Measurements from ENCODE around the gene SLC24A1. TPM values are rescaled to one million over a fixed set of nuclear protein-coding genes. Genes with fewer than 3 reads are reported as not detected.
A peak's percentile ranks its signal among the peaks of the same experiment; 100 is the strongest.

Gene SLC24A1
- total RNA-seq, 1 donor from 2014 or later = 10.3 TPM

- H3K36me3 Mint-ChIP-seq (ENCODE audit: low read depth, unreplicated experiment) = no peaks in the 10 kb centered on the region
- H3K4me3 Mint-ChIP-seq (ENCODE audit: unreplicated experiment) = no peak overlapping the region
- peaks cover 5% of the 10 kb centered on the region for H3K4me1 Mint-ChIP-seq (ENCODE audit: low read depth, unreplicated experiment)
- FAIRE-seq (no peak), DNase-seq (ENCODE audit: low read depth) (no peak)
- no peak overlapping the region for H3K27ac ChIP-seq (ENCODE audit: low read depth, low read length)
- H3K9me3 ChIP-seq (ENCODE audit: insufficient read depth, low read depth, low read length) = no peaks in the 10 kb centered on the region
- TF ChIP-seq EZH2 (IDR thresholded peaks at IDR 0.05; ENCODE audit: insufficient read depth, low read length) (no peak), CTCF (IDR thresholded peaks at IDR 0.05; ENCODE audit: insufficient read depth, low read depth, low read length) (no peak)
- peaks cover 1% of the 10 kb centered on the region for H3K9me3 Mint-ChIP-seq (ENCODE audit: unreplicated experiment)
- H3K4me1 ChIP-seq (ENCODE audit: insufficient read depth, low read length) = no peaks in the 10 kb centered on the region
- H3K79me2 ChIP-seq (ENCODE audit: insufficient read depth, low read length) = no peaks in the 10 kb centered on the region
- no peak overlapping the region for H3K4me2 ChIP-seq (ENCODE audit: low read length)
- no peak overlapping the region for H3K9ac ChIP-seq (ENCODE audit: low read length)
- H4K20me1 ChIP-seq (ENCODE audit: insufficient read depth, low read length) = no peaks in the 10 kb centered on the region
- H3K27me3 Mint-ChIP-seq (ENCODE audit: low read depth, unreplicated experiment) = peaks cover 3% of the 10 kb centered on the region
- H3K27me3 ChIP-seq (ENCODE audit: insufficient read depth, low read length) = no peaks in the 10 kb centered on the region
- H3K36me3 ChIP-seq (ENCODE audit: insufficient read depth, low read length) = no peaks in the 10 kb centered on the region
- H3K4me3 ChIP-seq (ENCODE audit: insufficient read depth, low read depth, low read length) = no peak overlapping the region
- H2AFZ ChIP-seq (ENCODE audit: low read depth, low read length) = no peak overlapping the region
- H3K27ac Mint-ChIP-seq (ENCODE audit: unreplicated experiment) = no peak overlapping the region
These were observed 12.6 kb downstream of the SLC24A1 start for GRCh38 chr15:65634356-65634755.

GRCh38 chr15:65638109-65638508, 16.4 kb downstream of the SLC24A1 start:
- H3K27me3 ChIP-seq (ENCODE audit: insufficient read depth, low read length) = no peaks in the 10 kb centered on the region
- H3K4me1 ChIP-seq (ENCODE audit: insufficient read depth, low read length) = peaks cover 4% of the 10 kb centered on the region
- H3K36me3 ChIP-seq (ENCODE audit: insufficient read depth, low read length) = no peaks in the 10 kb centered on the region
- FAIRE-seq = no peak
- peaks cover 13% of the 10 kb centered on the region for H3K4me1 Mint-ChIP-seq (ENCODE audit: low read depth, unreplicated experiment)
- DNase-seq (ENCODE audit: low read depth) = no peak
- no peaks in the 10 kb centered on the region for H3K79me2 ChIP-seq (ENCODE audit: insufficient read depth, low read length)
- H3K27ac ChIP-seq (ENCODE audit: low read depth, low read length) = no peak overlapping the region
- H4K20me1 ChIP-seq (ENCODE audit: insufficient read depth, low read length) = no peaks in the 10 kb centered on the region
- H3K9ac ChIP-seq (ENCODE audit: low read length) = peak overlapping the region; percentile 36
- TF ChIP-seq CTCF (IDR thresholded peaks at IDR 0.05; ENCODE audit: insufficient read depth, low read depth, low read length) (no peak), EZH2 (IDR thresholded peaks at IDR 0.05; ENCODE audit: insufficient read depth, low read length) (no peak)
- H3K9me3 Mint-ChIP-seq (ENCODE audit: unreplicated experiment) = no peaks in the 10 kb centered on the region
- H2AFZ ChIP-seq (ENCODE audit: low read depth, low read length) = peak overlapping the region; percentile 20
- no peak overlapping the region for H3K4me3 Mint-ChIP-seq (ENCODE audit: unreplicated experiment)
- no peaks in the 10 kb centered on the region for H3K9me3 ChIP-seq (ENCODE audit: insufficient read depth, low read depth, low read length)
- peaks cover 6% of the 10 kb centered on the region for H3K27me3 Mint-ChIP-seq (ENCODE audit: low read depth, unreplicated experiment)
- H3K36me3 Mint-ChIP-seq (ENCODE audit: low read depth, unreplicated experiment) = no peaks in the 10 kb centered on the region
- H3K4me3 ChIP-seq (ENCODE audit: insufficient read depth, low read depth, low read length) = no peak overlapping the region
- H3K27ac Mint-ChIP-seq (ENCODE audit: unreplicated experiment) = no peak overlapping the region
- H3K4me2 ChIP-seq (ENCODE audit: low read length) = peak overlapping the region; percentile 60

GRCh38 chr15:65638681-65639089, 16.9 kb downstream of the SLC24A1 start:
- TF ChIP-seq EZH2 (IDR thresholded peaks at IDR 0.05; ENCODE audit: insufficient read depth, low read length) = no peak
- TF ChIP-seq CTCF (IDR thresholded peaks at IDR 0.05; ENCODE audit: insufficient read depth, low read depth, low read length) = peak; percentile 72
- no peaks in the 10 kb centered on the region for H3K36me3 ChIP-seq (ENCODE audit: insufficient read depth, low read length)
- no peak overlapping the region for H2AFZ ChIP-seq (ENCODE audit: low read depth, low read length)
- H3K4me2 ChIP-seq (ENCODE audit: low read length) = peak overlapping the region; percentile 60
- H3K4me1 Mint-ChIP-seq (ENCODE audit: low read depth, unreplicated experiment) = peaks cover 12% of the 10 kb centered on the region
- no peaks in the 10 kb centered on the region for H3K27me3 ChIP-seq (ENCODE audit: insufficient read depth, low read length)
- no peaks in the 10 kb centered on the region for H4K20me1 ChIP-seq (ENCODE audit: insufficient read depth, low read length)
- no peak overlapping the region for H3K27ac ChIP-seq (ENCODE audit: low read depth, low read length)
- H3K27ac Mint-ChIP-seq (ENCODE audit: unreplicated experiment) = no peak overlapping the region
- FAIRE-seq (no peak), DNase-seq (ENCODE audit: low read depth) (peak; percentile 71)
- H3K4me1 ChIP-seq (ENCODE audit: insufficient read depth, low read length) = peaks cover 4% of the 10 kb centered on the region
- H3K4me3 ChIP-seq (ENCODE audit: insufficient read depth, low read depth, low read length) = no peak overlapping the region
- H3K9me3 Mint-ChIP-seq (ENCODE audit: unreplicated experiment) = no peaks in the 10 kb centered on the region
- no peak overlapping the region for H3K4me3 Mint-ChIP-seq (ENCODE audit: unreplicated experiment)
- peaks cover 6% of the 10 kb centered on the region for H3K27me3 Mint-ChIP-seq (ENCODE audit: low read depth, unreplicated experiment)
- peak overlapping the region; percentile 36 for H3K9ac ChIP-seq (ENCODE audit: low read length)
- H3K79me2 ChIP-seq (ENCODE audit: insufficient read depth, low read length) = no peaks in the 10 kb centered on the region
- no peaks in the 10 kb centered on the region for H3K9me3 ChIP-seq (ENCODE audit: insufficient read depth, low read depth, low read length)
- no peaks in the 10 kb centered on the region for H3K36me3 Mint-ChIP-seq (ENCODE audit: low read depth, unreplicated experiment)

Data from astrocyte (in vitro differentiated cells and primary cell).